Inflammatory macrophage treated with lipopolysaccharide for 4 hours (primary cell): ENCODE results near the gene PTGDR2.
A peak's percentile ranks its signal among the peaks of the same experiment; 100 is the strongest.
"Not testable (repeated sequence)": the region's sequence is repeated elsewhere in the genome, so short reads cannot be mapped to it uniquely, and the experiment has no call there.

Source experiments
- DNase-seq: peaks from one replicate; pipeline ENCODE4 v3.0.0-alpha.2; 2020

The PTGDR2 gene

DNA sequence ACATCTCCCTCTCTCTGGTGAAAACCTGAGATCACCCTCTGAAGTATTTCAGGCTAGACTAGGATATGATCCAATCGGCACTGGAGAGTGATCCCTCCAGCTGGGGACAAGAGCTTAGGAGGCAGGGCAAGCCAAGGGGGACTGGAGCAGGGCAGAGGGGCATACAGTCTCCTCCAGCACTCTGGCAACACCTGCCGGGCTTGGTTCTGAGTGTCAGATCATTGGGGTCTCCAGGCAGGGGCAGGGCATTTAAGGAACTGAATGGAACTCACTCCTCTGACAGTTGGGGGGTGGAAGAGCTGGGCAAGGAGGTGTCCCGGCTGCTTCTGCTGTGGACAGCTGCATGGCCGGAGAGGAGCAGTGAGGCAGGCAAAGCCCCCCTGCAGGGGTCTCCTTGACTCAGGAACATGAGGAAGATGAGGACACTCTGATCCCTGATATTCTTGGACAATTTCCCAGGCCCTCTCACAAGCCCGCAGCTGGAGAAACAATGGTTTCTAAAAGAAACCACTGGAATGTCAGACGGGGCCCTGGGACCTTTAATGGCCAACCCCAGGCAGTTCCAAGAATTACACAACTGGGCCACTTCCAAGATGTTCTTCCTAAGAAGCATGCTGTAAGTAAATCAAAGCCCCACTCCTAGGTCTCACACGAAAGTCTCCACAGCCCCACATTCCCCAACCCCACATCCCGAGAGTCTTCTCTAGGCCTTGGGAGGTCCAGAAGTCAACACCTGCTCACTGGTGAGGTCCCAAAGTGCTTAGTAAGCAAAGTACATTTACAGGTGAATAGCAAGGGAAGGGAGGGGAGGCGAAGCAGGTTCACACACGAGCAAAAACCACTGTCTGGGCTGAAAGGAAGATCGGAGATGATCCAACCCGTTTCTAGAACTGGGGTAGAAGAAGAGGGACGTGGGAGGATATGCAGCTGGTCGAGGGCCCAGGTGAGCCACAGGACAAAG, 15.0 kb downstream of the PTGDR2 start:
- DNase-seq = no peak

DNA sequence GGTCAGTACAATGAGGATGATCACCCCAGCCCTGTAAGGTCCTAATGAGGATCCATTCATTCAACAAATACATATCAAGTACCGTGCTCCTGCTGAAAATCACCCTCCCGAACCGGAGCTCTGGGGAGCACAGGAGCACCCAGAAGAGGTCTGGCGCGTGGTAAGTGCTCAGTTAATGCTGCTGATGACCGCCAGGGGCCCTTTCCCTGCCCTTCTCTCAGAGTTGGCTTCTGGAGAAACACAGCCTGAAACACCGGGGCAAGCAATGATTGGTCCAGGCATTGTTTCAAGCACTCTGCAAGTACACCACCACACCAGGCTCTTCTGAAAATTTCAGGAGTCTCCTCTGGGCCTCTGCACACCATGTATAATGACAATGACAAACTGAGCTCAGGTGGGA, 17.6 kb downstream of the PTGDR2 start:
- no peak for DNase-seq

DNA sequence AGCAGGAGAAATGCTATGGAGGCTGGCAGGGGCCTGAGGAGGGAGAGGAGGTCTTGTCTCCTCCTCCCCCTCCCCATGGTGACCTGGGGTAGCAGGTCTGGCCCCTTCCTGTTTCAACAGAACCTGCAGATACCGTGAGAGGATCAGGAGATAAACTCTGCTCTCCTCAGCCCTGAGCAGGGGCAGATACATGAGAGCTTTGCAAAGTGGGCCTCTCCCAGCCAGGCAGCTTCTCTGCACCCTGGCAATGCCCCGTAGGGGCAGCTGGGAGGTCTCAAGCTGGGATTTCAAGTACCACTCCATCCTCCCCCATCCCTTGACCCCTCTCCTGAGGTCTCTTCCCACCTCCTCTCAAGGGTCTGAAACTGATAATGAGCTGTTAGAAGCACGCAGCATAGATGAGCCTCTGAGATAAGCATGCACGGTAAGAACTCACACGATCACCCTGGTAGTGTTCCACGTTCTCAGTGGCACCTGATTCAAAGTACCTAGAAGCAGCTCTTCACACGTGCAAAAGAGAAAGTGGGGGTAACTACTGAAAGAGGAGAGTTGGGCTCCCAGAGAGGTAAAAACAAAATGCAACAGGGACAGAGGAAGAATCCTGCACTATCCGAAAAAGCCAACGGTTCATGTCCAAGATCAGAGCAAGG, 18.8 kb downstream of the PTGDR2 start:
- DNase-seq = no peak

DNA sequence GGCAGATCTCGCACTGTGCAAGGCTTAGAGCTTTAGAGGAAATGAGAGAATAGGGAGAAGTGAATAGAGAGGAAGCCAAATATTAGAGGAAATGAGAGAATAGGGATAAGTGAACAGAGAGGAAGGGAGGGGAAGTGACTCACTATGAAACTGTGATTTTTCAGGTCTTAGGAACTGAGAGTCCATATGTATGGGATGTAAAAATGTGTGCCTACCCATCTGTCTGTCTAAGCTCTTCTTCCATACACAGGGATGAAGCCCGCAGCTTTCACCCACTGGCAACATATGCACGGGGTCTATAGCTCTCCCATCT, 20.3 kb downstream of the PTGDR2 start:
- DNase-seq = peak; percentile 88

DNA sequence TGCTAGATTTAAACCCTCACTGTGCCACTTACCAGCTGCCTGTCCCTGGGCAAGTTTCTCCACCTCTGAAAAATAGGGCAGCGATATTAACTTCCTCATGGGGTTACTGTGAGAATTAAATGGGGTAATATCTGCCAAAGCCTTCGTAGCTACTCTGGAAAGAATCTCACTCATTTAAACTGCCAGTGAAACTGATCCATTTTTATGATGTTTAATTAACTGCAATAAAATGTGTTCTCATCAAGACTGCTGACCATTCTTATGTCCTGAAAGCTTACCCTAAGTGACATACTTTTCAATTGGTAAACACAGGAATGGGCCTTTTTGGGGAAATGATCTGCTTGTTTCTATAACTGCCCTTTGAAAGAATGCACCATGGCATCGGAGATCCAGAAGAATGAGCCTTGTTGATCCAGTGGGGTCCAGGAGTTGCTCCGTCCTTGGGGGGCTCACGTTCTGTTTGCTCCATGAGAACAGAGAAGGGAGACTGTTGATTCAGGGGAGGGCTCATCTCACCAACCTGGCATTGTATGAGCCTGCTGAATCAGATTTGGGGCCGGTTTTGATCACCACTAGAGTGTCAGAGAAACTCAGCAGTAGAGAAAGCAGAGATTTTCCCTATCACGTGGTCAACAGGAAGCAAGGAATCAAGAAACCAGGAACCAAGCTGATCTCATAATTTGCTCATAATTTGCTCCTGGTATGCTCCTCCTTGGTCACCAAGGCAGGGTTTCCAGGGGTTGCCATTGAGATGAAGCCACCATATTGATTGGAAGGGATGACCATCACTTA, 20.8 kb downstream of the PTGDR2 start:
- peak; percentile 21 for DNase-seq

DNA sequence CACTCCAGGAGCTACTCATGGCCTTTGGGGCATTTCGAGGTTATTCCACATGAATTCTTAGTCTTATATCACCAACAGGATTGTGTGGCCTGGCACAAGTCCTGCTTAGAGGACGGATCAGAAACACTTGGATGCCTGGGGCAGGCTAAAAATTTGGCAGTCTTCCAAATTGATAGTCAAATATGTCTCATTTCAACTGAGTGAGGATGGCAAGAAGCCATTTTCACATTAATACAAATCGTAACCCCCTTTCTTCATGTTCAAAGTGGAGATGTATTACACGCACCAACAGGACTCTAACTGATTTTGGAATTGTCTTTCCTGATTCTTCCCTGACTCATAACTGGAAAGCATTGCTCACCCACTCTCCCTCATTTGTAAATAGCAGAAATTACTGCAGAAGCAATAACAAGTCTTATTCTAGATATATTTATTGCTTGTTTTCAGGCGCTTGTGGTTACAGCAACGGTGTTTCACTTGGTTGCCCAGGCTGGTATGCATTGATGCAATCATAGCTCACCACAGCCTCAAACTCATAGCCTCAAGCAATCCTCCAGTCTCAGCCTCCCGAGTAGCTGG, 24.2 kb downstream of the PTGDR2 start:
- DNase-seq = no peak

DNA sequence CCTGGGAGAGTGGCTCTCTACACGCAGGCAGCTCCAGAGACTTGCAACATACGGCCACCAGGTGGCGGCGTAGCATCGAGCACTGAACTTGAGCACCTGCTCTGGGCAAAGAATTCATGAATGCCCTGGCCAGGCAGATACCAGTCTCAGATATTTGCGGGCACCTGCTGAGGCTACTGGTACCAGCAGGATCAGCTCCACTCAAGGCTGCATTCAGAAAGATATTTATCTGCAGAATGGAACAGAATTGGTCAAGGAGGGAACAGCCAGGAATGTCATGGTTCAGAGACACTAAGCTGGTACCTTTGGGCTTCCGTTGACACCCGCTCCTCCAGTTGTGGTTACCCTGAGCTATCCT, 24.6 kb downstream of the PTGDR2 start:
- DNase-seq = peak; percentile 77

DNA sequence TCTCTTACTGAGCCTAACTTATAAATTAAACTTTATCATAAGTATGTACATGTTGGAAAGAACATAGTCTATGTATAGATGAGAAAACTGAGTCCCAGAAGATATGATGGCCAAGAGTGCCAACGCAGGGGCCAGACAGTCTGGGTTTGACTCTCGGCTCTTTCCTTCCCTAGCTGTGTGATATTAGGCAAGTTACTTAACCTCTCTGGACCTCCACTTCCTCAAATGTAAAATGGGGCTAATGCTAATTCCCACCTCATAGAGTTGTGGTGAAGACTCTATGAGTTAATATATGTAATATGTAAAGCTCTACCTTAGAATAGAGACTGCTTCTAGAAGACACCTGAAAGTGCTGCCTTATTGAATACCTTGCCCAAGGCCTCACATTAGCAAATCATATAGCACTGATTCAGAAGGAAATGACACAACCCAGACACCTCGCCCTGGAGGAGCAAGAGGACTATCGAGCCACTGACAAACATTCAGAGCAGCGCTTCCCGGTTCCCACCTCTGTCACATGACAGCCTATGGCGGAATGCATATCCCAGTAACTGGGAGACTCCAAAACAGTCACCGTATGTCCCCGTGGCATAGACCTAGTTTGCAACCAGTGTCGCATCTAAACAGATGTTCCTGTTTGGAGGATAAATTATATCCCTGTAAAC, 25.1 kb downstream of the PTGDR2 start:
- DNase-seq = no peak

DNA sequence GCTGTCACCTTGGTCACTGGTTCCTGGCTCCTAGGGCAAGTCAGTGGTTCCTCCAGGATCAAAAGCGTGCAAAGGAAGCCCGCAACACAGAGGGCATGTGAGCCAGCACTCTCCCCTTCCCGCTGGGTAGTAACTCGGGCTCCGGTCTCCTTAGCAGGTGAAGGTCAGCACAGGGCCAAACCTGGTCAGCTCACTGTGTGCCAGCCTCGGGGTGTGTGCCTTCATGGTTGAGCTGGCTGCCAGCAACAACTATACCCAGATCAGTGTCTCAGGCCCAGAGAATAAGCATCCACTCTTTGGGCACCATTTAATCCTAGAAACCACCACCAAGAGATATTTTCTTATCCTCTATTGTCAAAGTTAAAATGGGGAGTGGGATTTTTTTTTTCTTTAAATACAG, 30.0 kb downstream of the PTGDR2 start:
- DNase-seq = no peak

DNA sequence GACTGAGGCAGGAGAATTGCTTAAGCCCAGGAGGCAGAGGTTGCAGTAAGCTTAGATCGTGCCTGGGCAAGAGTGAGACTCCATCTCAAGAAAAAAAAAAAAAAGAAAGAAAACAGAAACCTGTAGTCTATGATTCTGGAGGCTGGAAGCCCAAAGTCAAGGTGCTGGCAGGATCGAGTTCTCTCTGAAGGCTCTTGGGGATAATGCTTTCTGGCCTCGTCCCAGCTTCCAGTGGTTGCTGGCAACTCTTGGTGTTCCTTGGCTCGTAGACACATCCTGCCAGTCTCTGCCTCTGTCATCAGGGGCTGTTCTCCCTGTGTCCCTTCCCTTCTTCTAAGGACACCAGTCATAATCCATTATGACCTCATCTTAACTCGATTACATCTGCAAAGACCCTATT, 30.6 kb downstream of the PTGDR2 start:
- DNase-seq = no peak

DNA sequence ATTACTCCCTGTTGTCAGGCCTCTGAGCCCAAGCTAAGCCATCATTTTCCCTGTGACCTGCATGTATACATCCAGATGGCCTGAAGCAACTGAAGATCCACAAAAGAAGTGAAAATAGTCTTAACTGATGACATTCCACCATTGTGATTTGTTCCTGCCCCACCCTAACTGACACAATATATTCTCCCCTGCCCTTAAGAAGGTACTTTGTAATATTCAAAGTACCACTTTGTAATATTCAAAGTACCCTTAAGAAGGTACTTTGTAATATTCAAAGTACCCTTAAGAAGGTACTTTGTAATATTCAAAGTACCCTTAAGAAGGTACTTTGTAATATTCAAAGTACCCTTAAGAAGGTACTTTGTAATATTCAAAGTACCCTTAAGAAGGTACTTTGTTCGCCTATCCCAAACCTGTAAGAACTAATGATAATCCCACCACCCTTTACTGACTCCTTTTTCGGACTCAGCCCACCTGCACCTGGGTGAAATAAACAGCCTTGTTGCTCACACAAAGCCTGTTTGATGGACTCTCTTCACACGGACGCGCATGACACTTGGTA, 31.9 kb downstream of the PTGDR2 start:
- DNase-seq = not testable (repeated sequence)

DNA sequence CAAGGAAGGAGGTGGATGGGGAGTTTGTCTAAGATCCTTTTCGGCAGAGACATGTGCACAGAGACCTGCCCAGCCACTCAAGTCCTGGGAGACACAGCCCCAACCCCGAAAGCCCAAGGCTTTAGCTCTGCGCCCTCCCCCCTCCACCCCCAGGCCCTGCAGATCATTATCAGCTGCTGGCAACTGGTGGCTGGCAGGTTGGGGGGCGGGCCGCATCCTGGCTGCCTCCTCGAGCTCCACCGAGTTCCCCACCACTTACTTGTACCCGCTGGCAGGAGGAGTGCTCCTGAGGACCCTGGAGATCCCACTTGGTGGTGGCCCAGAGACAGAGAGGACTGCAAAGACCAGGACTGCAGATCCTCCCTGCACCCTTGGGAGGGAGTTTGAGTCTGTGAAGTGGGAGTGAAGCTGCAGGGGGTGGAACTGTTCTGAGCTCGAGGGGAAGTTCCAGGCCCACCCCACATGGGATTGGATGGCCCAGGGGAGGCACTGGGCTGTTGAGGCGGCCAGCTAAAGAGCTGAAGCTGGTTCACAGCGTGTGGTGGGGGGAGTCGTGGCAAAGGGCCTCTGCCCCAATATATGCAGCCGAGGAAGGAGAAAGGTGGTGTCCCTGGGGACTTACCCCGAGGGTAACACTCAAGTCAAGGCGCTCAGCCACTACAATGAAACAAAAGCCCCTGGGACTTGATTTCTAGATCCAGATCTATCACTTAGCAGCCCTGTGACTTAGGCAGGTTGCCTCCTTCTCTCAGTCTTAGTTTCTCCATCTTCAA, 33.7 kb downstream of the PTGDR2 start:
- no peak for DNase-seq

DNA sequence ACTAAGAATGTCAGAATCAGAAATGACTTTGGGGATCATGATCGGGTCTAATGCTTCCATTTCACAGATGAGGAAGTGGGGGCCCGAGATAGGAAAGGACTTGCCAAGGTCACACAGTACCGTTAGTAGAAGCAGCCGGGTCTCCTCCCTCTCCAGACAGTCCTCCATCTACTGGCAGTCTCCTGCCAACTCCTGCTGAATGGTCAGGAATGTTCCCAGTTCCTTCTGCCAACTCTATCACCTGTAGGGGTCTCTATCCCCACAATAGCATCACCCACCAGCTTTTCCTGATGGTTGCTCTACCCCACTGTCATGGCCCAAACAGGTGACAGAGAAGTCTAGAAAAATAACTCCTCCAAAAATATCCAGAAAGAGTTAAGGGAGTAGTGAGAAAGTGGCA, 37.7 kb downstream of the PTGDR2 start:
- no peak for DNase-seq

DNA sequence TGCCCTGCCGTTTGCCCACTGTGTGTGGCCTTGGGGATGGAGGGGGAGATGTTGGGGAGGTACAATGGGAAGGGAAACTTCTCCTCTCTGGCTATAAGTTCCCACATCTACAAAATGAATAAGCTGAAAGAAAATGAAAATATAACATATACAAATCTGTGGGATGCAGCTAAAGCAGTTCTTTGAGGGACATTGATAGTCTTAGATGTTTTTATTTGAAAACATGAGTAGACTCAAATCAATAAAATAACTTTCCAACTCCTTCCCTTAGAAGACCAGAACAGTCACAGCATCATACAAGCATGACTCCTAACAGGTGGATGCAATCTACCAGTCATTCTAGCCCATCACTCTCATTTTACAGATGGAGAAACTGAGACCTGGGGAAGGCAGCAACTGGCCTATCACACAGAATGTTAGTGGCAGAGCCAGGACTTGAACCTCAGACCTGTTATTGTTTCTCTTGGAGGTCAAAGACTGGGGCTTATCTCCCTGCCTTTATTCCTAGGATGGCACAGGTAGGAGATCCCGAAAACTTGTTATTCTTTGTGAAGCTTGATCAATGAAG, 39.1 kb downstream of the PTGDR2 start:
- no peak for DNase-seq

DNA sequence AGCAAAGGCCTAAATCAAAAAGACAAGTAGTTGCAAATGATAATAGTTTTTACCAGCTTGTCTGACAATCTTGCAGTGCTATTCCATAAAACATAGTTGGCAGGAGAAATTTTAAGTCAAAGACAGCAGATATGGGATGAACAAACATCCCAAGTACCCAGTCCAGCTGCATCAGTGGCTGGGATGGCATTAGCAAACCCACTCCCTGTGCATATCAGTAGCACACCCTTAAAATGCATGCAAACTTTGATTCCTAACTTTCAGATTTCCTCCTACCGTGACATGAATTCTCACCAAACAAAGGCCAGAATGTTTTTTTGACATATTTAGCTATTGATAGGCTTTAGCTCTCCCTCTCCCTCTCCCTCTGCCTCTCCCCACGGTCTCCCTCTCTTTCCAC, 41.6 kb downstream of the PTGDR2 start:
- DNase-seq = no peak

DNA sequence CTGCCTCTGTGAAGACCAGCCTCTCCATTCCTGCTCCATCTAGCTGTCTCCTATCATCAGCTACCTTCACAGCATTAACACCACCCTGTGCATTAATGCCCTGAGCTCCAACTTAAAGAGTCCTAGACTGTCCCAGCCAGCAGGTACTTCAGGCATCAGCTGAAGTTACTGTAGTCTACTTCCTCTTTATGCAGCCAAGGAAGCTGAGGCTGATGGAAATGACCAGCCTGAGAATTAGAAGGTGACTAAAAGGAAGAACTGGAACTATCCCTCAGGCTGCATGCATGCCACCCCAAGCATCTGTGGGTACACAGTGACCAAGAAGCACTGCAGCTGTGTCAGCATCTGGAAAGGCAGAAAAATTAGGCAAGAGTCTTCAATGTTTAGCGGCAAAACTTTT, 42.4 kb downstream of the PTGDR2 start:
- no peak for DNase-seq

DNA sequence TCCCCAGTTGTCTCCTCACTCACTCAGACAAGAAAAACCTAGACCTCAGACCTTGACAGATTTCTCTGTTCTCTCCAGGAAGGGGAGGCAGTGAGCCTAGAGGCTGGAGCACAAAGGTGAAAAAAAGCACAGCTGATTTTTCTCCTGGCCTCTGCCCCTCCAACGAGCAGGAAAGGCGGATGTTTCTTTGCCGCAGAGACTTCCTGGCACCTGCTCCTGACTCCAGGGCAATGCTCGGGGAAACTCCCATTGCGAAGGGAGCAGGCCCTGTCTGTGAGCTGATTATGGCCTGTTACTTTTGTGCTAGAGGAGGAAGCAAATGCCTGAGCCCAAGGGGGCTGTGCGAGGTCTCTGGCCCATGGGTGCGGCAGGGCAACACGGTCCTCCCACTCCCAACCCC, 45.2 kb downstream of the PTGDR2 start:
- no peak for DNase-seq

DNA sequence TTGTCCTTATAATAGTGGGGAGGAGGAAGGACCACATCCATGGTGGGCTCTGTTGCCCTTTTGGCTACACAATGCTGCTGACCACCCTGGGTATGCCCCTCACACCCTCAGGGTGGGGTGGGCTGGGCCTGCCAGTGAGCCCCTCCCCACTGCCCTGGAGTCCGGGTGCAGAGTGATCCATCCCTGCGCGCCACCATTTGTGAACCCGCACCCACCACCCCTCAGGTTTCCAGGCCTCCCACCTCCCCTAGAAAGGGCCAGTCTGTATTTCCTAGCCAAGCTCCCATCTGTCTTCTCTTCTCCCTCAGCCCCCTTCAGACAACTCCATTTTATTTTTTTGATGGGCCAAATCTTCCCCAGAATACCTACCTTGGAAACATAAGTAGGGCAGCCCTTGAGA, 45.6 kb downstream of the PTGDR2 start:
- DNase-seq = no peak

DNA sequence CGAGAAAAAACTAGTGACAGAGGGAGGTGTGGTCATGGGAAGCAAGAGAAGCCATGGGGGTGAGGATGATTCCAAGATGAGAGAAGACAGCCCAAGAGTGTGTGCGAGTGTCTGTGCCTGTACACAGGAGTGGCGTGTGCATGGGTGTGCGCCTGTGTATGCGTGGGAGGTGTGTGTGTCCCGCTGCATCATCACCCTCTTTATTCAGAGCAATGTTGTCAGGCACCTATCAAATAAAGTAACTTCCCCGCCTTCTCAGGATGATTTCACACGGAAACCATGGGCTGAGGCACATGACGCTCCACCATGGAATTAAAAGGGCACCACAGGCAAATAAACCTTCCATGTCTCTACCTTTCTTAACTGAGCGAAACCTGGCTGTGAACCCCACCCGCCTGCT, 46.1 kb downstream of the PTGDR2 start:
- no peak for DNase-seq

DNA sequence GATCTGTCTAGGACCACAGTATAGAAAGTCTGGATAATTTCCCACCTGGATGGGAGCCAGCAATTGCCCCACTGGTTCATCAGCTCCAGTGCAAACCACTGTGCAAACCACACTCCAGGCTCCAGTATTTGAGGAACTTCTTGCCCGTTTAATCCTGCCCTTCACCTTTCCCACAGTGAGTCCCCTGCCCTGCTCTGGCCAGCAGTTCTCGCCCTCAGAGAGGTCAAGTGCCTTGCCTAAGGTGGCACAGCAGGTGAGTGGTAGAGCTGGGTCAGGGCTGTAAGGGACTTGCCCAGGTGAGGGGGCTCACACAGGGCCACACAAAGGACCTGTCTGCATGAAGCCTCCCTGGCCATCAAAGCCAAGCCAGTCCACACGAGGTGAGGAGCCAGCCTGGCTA, 46.5 kb downstream of the PTGDR2 start:
- no peak for DNase-seq

DNA sequence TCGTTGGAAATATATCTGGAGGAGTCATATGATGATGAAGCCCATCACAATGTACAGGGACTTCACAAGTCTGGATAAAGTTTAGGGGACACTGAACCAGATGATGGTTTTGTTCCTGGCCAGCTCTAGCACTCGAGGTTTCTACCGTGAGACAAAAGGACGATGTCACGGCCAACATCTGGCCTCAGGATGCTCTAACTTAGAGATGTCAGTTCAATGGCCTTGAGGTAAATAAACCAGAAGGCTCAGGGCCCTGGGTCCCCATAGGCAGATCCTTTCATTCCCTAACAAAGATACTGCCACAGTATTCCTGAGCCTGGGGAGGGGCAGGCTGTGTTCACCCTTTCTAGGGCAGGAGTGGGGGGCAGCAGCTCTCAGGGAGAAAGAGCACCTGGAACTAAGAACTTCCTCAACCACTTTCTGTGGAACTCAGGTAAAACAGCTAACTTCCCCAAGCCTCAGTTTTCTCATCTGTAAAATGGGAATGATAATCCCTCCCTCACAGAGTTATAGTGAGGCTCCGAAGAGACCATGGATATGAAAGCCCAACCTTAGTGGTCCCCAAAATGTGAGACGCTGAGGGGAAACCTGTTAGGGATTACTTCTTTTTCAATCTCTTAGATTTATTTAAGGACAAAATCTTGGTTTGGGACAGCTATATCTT, 52.3 kb downstream of the PTGDR2 start:
- no peak for DNase-seq
